Measurements from ENCODE around the gene RTN1.

RTN1 gene

GRCh38 chr14:59870277-59871165 is at the start of gene RTN1:
TSS of gene RTN1 (minus strand) at chr14:59870776. CDS start at chr14:59870630, 146 bp downstream.
- no peak for DNase-seq

DNA sequence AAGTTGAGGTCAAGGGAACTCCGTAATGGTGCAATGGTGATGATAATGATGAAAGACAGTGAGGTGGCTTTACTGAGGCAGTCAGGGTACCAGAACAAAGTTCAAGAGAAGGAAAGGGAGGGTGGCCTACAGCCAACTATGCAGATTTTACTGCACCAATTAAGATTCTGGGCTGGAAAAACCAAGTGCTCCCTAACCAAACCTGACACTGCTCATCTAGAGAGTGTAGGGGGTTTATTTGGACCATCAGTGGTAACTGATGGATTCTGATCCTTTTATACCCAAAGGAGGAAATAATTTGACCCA is 49.8 kb upstream of the RTN1 start:
- no peak for DNase-seq

- peak in 1 of 4 experiments; percentile 22 for DNase-seq
These were observed 49.2 kb upstream of the RTN1 start, which contains the start of gene LRRC9 for GRCh38 chr14:59919570-59920377. TSS of gene LRRC9 (plus strand) at chr14:59920144.

DNA sequence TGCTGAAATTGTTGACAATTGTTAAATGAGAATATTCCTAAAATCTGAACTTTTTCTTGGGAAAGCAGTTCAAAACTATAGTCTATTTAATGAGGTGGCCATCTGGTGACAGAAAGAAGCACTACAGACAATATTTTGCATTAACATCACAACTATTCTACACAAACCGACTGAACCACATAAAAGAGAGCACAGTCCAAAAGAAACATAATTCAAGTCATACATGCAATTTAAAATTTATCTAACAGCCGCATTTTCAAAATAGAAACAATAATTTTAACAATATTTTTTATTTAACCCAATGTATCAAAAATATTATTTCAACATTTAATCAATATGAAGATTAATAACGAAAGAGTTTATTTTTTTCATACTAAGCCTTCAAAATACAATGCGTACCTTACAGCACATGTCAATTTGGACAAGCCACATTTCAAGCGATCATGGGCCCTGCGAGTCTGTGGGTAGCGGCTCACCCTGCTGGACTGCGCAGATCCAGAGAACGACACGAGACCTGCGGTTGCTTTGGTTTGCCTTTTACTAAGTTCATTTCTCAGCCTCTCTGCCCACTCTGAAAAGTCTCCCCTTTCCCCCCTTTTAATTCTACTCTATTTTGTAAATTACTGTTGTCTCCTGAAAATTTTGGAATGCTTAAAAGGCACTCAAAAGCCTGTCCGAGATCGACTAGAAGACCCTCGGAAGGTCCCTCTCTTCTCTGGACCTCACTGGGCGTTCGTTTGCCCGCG is 48.4 kb upstream of the RTN1 start:
- DNase-seq = no peak

DNA sequence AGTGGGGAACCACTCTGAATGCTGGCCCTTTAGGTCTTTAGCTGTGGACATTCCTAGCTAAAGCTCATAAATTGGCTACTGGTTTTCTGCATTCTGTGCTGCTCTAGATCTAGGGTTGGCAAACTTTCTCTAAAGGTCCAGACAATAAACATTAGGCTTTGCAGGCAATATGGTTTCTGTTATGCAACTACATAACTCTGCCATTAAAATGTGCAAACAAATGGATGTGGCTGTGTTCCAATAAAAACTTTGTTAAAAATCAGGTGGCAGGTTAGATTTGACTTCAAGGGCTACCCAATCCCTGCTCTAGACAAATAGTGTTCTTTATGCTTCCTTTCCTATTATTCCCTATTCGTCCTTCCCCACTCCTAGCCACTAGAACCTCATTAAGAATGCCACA is 42.6 kb upstream of the RTN1 start:
- DNase-seq = no peak

- DNase-seq = no peak
These were observed 41.9 kb upstream of the RTN1 start for GRCh38 chr14:59912443-59912842.

GRCh38 chr14:59905188-59905587 is 34.6 kb upstream of the RTN1 start:
- no peak for DNase-seq

GRCh38 chr14:59904184-59904583 is 33.6 kb upstream of the RTN1 start:
- DNase-seq = no peak

GRCh38 chr14:59900556-59900955 is 30.0 kb upstream of the RTN1 start:
- no peak for DNase-seq

DNA sequence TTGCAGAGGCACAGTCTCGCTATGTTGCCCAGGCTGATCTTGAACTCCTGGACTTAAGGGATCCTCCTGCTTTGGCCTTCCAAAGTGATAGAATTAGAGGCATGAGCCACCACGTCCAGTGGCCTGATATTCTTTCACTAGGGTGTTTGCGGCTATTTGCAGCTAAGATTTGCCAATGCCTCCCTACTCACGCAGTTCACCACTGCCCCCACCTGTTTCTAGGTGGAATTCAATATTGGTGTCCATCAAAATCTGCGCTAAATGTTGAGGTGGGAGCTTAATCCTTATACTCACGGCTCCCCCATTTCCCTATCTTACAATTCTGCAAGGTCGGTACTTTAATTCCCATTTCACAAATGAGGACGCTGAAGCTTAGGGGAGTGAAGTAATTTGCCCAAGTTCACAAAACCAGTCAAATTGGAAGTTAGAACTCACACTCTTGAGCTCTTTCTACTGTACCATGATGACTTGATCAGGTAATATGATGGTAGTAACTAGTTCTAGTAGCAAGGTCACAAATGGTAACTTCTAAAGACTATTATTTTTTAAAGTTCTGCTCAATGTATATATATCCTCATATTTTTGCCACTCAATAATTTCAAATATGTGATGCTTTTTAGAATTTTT is 27.3 kb upstream of the RTN1 start:
- DNase-seq = no peak

DNA sequence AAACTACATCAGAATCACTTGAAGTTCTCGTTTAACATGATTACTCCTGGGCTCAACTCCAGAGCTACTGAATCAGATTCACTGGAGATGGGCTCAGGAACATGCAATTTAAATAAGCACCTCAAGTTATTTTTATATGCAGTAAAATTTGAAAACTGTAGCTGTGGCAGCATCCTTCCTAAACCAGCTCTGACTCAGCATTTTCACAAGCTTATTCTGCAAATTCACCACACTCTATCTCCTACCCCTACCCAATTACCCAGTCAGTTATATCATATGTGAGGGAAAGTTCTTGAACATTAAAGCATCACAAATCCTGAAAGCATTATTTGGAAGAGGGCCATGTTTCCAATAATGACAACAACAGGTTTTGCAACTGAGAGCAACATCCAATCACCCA is 25.1 kb upstream of the RTN1 start:
- no peak for DNase-seq

GRCh38 chr14:59890676-59891075 is 20.1 kb upstream of the RTN1 start:
- DNase-seq = no peak

GRCh38 chr14:59882957-59883356 is 12.4 kb upstream of the RTN1 start:
- no peak for DNase-seq

DNA sequence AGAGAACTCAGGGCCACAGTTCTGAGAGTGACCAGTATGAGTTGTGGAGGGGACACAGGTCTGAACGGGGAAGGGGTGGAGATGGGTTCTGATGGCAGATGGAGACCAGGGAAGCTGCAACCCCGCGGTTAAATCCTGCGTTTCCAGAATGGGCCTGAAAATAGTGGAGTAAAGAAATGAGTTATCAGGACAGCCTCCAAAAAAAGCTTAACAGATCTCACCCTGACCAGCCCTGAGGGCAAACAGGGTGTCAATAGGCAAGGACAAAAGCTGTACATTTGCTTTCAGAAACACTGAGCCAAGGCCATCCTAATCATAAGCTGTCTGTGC is 555 bp upstream of the RTN1 start:
- no peak for DNase-seq

DNA sequence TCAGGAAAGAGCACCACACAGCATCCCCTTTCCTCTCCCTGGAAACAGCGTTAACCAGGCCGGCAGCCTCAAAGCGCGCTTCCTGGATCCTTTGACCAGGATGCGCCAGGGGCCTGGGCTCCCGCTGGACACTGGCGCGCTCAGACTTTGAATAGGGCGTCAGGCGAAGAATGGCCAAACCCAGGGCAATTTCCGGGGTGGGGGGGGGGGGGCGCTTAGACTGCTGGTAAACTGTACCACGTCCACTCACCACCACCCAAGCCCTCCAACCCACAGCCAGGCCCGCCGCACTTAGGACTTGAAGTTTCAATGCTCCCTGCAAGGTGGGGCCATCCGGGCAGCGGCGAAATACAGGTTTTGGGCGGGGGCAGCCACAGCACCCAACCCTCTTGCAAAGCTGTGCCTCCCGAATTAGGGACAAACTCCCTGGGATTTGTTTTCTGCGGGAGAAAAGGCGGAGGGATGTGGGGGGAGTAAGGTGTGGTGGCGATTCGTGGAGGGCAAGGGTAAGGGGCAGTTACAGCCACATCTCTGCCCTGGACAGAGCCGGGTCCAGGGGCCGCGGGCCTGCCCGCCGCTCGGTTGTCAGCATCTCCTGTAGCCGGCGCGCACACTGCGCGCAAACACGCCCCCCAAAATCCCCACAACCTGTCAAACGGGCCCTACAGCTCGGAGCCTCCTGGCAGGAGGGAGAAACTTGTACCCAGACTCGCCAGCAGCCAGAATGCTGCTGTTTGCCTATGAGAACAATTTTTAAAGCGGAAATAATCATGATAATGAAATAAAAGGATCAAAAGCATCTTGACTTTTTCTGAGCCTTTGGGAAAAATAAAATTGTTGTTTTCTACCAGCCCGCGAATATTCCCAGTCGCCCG is 958 bp downstream of the RTN1 start:
- DNase-seq = no peak

GRCh38 chr14:59868021-59868420 is 2.6 kb downstream of the RTN1 start:
- no peak for DNase-seq

DNA sequence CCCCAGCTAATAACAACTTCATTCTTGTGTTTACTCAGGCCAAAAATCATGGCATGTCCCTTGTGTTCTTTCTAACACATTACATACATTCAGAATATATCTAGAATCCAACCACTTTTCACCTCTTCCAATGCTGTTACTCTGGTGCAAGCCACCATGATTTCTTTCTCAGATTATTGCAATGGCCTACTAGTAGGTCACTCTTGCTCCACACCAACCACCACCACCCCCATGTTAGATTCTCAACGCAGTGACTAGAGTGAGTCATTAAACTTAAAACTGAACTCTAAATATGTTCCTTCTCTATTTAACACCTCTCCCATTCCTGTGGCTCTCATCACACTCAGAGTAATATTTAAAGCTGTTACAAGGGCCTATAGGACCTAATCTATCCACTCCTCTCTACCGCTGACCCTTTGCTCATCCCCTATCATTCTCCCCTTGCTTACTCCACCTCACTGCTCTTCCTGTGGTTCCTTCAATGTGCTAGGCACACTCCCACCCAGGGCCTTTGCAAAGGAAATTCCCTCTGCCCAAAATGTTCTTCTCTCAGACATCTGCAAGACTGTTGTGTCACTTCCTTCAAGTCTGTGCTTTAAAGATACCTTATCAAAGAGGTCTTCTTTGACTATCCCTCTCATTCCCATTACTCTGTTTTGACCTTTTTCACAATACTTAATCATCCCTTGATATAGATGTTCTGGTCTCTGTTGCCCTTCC is 6.6 kb downstream of the RTN1 start:
- DNase-seq = no peak

DNA sequence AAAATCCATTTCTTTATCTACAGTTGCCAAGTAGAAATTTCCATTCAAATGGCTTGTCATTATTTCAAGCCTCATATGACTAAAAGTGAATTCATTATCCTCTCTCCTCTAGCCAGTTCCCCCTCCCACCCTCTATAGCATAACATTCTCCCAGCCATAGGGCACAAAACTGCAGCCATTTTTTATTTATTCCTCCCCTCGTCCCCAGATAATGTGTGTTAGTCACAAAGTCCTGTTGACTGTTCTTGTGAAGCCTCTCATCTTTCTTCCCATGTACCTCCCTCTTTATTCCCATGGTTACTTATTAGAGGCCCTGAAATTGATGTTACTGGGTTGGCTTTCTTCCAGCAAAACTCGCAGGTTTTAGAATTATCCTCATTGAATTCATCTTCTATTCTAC is 13.2 kb downstream of the RTN1 start:
- no peak for DNase-seq

DNA sequence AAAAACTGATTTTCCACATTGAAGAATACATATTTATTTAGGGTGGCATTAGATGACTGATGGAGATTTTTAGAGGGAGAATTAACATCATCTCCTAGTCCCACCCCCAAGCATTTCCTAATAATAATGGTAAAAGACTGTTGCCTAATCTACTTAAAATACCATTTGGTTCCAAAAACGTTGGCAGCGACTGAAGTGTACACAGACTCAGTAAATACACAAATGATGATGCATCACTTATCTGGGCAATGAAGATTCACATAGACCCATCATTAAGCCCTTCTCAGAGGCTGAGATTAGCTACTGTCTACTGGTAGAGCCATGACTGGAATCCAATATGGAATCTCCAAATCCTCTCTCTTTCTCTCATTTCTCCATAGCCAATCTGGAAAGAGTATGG is 18.2 kb downstream of the RTN1 start:
- no peak for DNase-seq

DNA sequence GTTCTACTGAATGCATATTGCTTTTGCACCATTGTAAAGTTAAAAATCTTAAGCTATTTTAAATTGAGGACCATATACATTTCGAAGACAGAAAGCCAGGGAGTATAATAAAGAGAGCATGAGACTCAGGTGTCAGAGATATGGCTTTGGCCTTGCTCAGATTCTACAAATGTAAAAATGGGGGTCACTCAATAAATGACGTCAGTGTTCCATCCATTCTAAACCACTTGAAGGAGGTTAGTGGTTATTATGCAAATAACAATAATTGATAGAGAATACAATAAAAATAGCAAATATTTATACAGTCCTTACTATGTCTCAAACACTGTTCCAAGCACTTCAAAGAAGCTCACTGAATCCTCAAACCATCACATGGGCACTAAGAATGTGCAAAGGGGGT is 20.1 kb downstream of the RTN1 start:
- no peak for DNase-seq

- no peak for DNase-seq
These were observed 21.0 kb downstream of the RTN1 start for GRCh38 chr14:59849411-59850130.
